Duodenal mucosa (tissue), 2 donors: ENCODE data around the gene ECHDC1.
"Not testable (repeated sequence)": the region's sequence is repeated elsewhere in the genome, so short reads cannot be mapped to it uniquely, and the experiment has no call there.

Experiments used
- H3K27ac ChIP-seq: one replicate; pipeline ENCODE4 v1.7.0; 2013; ENCODE audit warnings: low read depth, low read length
- H3K27me3 ChIP-seq, 2 donors: one replicate each; pipeline ENCODE4 v1.7.0; 2013; ENCODE audit warnings: low read length in 2 of 2, control low read depth in 1 of 2; ENCODE audit not compliant: insufficient read depth in 2 of 2, control insufficient read depth in 1 of 2
- H3K36me3 ChIP-seq, 2 donors: one replicate each; pipeline ENCODE4 v1.7.0; 2013; ENCODE audit warnings: low read length in 2 of 2, control low read depth in 1 of 2; ENCODE audit not compliant: insufficient read depth in 2 of 2, control insufficient read depth in 1 of 2
- H3K4me1 ChIP-seq, 2 donors: one replicate each; pipeline ENCODE4 v1.7.0; 2013; ENCODE audit warnings: low read length in 2 of 2, control low read depth in 1 of 2; ENCODE audit not compliant: insufficient read depth in 2 of 2, control insufficient read depth in 1 of 2
- H3K4me3 ChIP-seq, 2 donors: one replicate each; pipeline ENCODE4 v1.7.0; 2013; ENCODE audit warnings: low read length in 2 of 2, low read depth in 1 of 2
- H3K9ac ChIP-seq, 2 donors: one replicate each; pipeline ENCODE4 v1.7.0; 2013; ENCODE audit warnings: low read length in 2 of 2, low read depth in 1 of 2
- H3K9me3 ChIP-seq, 2 donors: one replicate each; pipeline ENCODE4 v1.7.0; 2013; ENCODE audit warnings: low read length in 2 of 2, control low read depth in 1 of 2; ENCODE audit not compliant: control insufficient read depth in 1 of 2

The ECHDC1 gene

GRCh38 chr6:127342946-127343808 is at the start of gene ECHDC1:
TSS of gene ECHDC1 (minus strand) at chr6:127343609. CDS start at chr6:127331028, 12,581 bp downstream.
- Histone ChIP-seq H3K27ac (peak within 1 kb of the TSS; percentile 70), H3K9me3 (no peaks in the 10 kb centered on the region), H3K27me3 (no peaks in the 10 kb centered on the region), H3K36me3 (no peaks in the 10 kb centered on the region), H3K4me1 (peaks cover 26 to 33% of the 10 kb centered on the region in 2 donors), H3K9ac (peak within 1 kb of the TSS; percentile 85 to 90), H3K4me3 (peak within 1 kb of the TSS; percentile 88 to 97)

DNA sequence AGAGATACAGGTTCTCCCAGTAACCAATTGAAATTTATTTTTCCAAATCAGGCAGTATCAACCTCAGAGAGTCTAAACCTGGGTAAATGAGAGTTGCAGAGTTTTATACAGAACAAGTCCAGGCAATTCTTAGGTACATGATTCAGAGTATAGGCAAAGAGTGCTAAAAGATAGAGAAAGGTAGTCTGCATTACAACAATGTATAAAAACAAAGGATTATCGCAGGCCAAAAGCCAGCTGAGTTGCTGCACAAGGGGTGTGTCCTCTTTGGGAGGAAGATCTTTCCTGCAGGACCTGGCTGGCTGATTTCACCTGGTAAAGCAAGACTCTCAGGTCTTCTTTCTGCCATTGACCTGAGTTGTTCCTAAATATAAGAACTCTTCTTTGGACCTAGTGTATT is 48.9 kb upstream of the ECHDC1 start:
- Histone ChIP-seq H3K27me3 (no peaks in the 10 kb centered on the region), H3K27ac (no peak overlapping the region), H3K36me3 (no peaks in the 10 kb centered on the region), H3K9me3 (no peaks in the 10 kb centered on the region), H3K4me1 (no peaks in the 10 kb centered on the region), H3K4me3 (no peak overlapping the region), H3K9ac (no peak overlapping the region)

- H3K9me3 ChIP-seq: no peaks in the 10 kb centered on the region
- no peak overlapping the region for H3K9ac ChIP-seq
- H3K27ac ChIP-seq: no peak overlapping the region
- no peaks in the 10 kb centered on the region for H3K36me3 ChIP-seq
- no peak overlapping the region for H3K4me3 ChIP-seq
- H3K27me3 ChIP-seq: no peaks in the 10 kb centered on the region
- H3K4me1 ChIP-seq: peaks cover 0 to under 1% of the 10 kb centered on the region in 2 donors
Observed at GRCh38 chr6:127391094-127391953, 47.9 kb upstream of the ECHDC1 start.

DNA sequence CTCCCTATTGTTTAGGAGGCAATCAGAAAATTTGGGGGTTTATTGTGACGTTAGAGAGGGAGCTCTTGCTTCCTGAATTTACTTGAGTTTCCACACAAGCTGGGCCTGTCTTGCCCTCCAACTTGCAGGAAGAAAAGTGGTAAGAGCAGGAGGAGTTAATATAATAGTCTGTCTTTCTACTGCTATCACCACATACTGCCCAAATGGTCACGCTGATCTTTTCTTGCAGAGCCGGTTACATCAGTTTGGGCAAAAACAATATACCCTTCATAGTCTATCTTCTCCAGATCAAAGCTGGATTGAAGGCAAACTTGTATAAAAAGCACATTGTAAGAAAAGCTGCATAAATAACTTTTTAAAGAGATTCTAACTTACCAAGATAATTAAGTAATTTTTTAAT is 46.3 kb upstream of the ECHDC1 start:
- no peaks in the 10 kb centered on the region for H3K36me3 ChIP-seq
- H3K27ac ChIP-seq: no peak overlapping the region
- H3K9ac ChIP-seq: no peak overlapping the region
- H3K4me3 ChIP-seq: no peak overlapping the region
- peaks cover 0 to 8% of the 10 kb centered on the region in 2 donors for H3K4me1 ChIP-seq
- H3K27me3 ChIP-seq: no peaks in the 10 kb centered on the region
- no peaks in the 10 kb centered on the region for H3K9me3 ChIP-seq

DNA sequence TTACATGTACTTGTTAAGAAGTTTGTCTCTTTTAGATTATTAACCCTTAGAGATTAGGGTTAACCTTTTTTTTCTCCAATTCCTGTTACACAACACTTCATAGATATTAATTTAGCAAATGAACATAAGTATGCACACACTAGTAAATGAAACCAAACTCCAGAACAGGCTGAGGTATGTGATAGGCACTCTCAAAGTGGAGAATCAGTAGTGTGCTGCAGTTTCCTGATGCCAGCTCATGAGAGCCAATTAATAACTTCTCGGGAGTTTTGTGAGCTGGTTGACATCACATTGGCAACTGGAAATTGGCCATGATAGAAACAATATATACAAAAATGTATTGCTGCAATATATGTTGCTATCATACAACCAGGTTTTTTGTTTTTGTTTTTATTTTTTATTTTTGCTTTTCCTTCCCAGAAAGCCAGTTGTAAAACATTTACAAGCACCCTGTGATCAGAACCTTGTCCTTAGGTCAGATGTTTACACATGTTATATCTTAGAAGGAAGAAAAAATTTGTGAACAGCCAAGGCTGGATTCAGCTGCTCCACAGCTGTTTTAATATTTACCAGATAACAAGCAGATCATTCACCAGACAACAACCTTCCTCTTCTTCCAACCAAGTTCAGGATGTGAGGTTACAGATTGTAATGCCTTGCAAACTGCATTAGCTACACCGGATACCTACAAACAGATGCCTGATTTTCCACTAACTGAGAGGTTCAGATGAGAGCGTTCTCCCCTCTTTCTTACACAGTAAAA is 42.4 kb upstream of the ECHDC1 start:
- Histone ChIP-seq H3K27me3 (no peaks in the 10 kb centered on the region), H3K27ac (no peak overlapping the region), H3K9ac (no peak overlapping the region), H3K9me3 (no peaks in the 10 kb centered on the region), H3K4me3 (no peak overlapping the region), H3K36me3 (no peaks in the 10 kb centered on the region), H3K4me1 (peaks cover 0 to 8% of the 10 kb centered on the region in 2 donors)

GRCh38 chr6:127384848-127385247 is 41.4 kb upstream of the ECHDC1 start:
- not testable (repeated sequence) for H3K27me3 ChIP-seq, H3K4me3 ChIP-seq, H3K36me3 ChIP-seq, H3K9ac ChIP-seq, H3K4me1 ChIP-seq, H3K9me3 ChIP-seq, H3K27ac ChIP-seq

GRCh38 chr6:127383988-127384387 is 40.6 kb upstream of the ECHDC1 start:
- no peak overlapping the region for H3K4me3 ChIP-seq
- no peaks in the 10 kb centered on the region for H3K36me3 ChIP-seq
- no peaks in the 10 kb centered on the region for H3K27me3 ChIP-seq
- no peak overlapping the region for H3K9ac ChIP-seq
- H3K9me3 ChIP-seq: no peaks in the 10 kb centered on the region
- peaks cover 0 to 8% of the 10 kb centered on the region in 2 donors for H3K4me1 ChIP-seq
- H3K27ac ChIP-seq: no peak overlapping the region

- no peak overlapping the region for H3K4me3 ChIP-seq
- H3K9me3 ChIP-seq: no peaks in the 10 kb centered on the region
- H3K9ac ChIP-seq: no peak overlapping the region
- no peak overlapping the region for H3K27ac ChIP-seq
- H3K4me1 ChIP-seq: peaks cover 0 to 8% of the 10 kb centered on the region in 2 donors
- H3K27me3 ChIP-seq: no peaks in the 10 kb centered on the region
- H3K36me3 ChIP-seq: no peaks in the 10 kb centered on the region
Observed at GRCh38 chr6:127382413-127382812, 39.0 kb upstream of the ECHDC1 start.

- H3K4me3 ChIP-seq: no peak overlapping the region
- no peaks in the 10 kb centered on the region for H3K27me3 ChIP-seq
- H3K27ac ChIP-seq: no peak overlapping the region
- no peaks in the 10 kb centered on the region for H3K36me3 ChIP-seq
- H3K9ac ChIP-seq: no peak overlapping the region
- H3K9me3 ChIP-seq: no peaks in the 10 kb centered on the region
- H3K4me1 ChIP-seq: peaks cover 0 to 8% of the 10 kb centered on the region in 2 donors
Observed at GRCh38 chr6:127381384-127381783, 38.0 kb upstream of the ECHDC1 start.
